C4-2B (cell line): ENCODE measurements around the gene STK38L.

Experiments used
- ZFX ChIP-seq: fragments of 450-650 bp; IDR thresholded peaks from 2 replicates; pipeline ENCODE4 v1.6.1; 2017
- TF ChIP-seq, protein P1 (sequence below): fragments of 450-650 bp; conservative IDR thresholded peaks from 2 replicates; pipeline ENCODE4 v1.5.1; 2017; ENCODE audit warnings: mild to moderate bottlenecking

- TF ChIP-seq, protein P1, sequence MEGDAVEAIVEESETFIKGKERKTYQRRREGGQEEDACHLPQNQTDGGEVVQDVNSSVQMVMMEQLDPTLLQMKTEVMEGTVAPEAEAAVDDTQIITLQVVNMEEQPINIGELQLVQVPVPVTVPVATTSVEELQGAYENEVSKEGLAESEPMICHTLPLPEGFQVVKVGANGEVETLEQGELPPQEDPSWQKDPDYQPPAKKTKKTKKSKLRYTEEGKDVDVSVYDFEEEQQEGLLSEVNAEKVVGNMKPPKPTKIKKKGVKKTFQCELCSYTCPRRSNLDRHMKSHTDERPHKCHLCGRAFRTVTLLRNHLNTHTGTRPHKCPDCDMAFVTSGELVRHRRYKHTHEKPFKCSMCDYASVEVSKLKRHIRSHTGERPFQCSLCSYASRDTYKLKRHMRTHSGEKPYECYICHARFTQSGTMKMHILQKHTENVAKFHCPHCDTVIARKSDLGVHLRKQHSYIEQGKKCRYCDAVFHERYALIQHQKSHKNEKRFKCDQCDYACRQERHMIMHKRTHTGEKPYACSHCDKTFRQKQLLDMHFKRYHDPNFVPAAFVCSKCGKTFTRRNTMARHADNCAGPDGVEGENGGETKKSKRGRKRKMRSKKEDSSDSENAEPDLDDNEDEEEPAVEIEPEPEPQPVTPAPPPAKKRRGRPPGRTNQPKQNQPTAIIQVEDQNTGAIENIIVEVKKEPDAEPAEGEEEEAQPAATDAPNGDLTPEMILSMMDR, result no peak
- no peak for TF ChIP-seq ZFX
Measured at GRCh38 chr12:27336282-27336653, 92.2 kb downstream of the STK38L start.
